ENCODE measurements around the gene SLC15A2.

SLC15A2 gene

GRCh38 chr3:121956363-121956762 lies 62.2 kb downstream of the SLC15A2 start:
- peaks cover 6% of the 10 kb centered on the region for H3K4me1 Mint-ChIP-seq (ENCODE audit: low read depth)
- peaks cover 8% of the 10 kb centered on the region for H3K36me3 Mint-ChIP-seq (ENCODE audit: low read depth)
- peaks cover 7% of the 10 kb centered on the region for H3K9me3 Mint-ChIP-seq
- no peak overlapping the region for H3K27ac Mint-ChIP-seq
- peaks cover 8% of the 10 kb centered on the region for H3K27me3 Mint-ChIP-seq
- H3K4me3 Mint-ChIP-seq, result no peak overlapping the region

- H3K4me1 Mint-ChIP-seq (ENCODE audit: low read depth), result peaks cover 6% of the 10 kb centered on the region
- H3K9me3 Mint-ChIP-seq, result no peaks in the 10 kb centered on the region
- no peaks in the 10 kb centered on the region for H3K36me3 Mint-ChIP-seq (ENCODE audit: low read depth)
- H3K27me3 Mint-ChIP-seq, result peaks cover 8% of the 10 kb centered on the region
- H3K4me3 Mint-ChIP-seq, result no peak overlapping the region
- H3K27ac Mint-ChIP-seq, result no peak overlapping the region
Observed at GRCh38 chr3:121957674-121958415, 63.6 kb downstream of the SLC15A2 start.

- no peaks in the 10 kb centered on the region for H3K36me3 Mint-ChIP-seq (ENCODE audit: low read depth)
- H3K27me3 Mint-ChIP-seq, result peaks cover 8% of the 10 kb centered on the region
- peaks cover 6% of the 10 kb centered on the region for H3K4me1 Mint-ChIP-seq (ENCODE audit: low read depth)
- no peak overlapping the region for H3K27ac Mint-ChIP-seq
- H3K9me3 Mint-ChIP-seq, result no peaks in the 10 kb centered on the region
- no peak overlapping the region for H3K4me3 Mint-ChIP-seq
Observed at GRCh38 chr3:121958801-121959200, 64.6 kb downstream of the SLC15A2 start.

GRCh38 chr3:121961283-121961682 lies 67.1 kb downstream of the SLC15A2 start:
- Mint-ChIP-seq H3K4me1 (ENCODE audit: low read depth) (peaks cover 6% of the 10 kb centered on the region), H3K27ac (no peak overlapping the region), H3K36me3 (ENCODE audit: low read depth) (no peaks in the 10 kb centered on the region), H3K9me3 (no peaks in the 10 kb centered on the region), H3K27me3 (peaks cover 13% of the 10 kb centered on the region), H3K4me3 (no peak overlapping the region)

GRCh38 chr3:121962443-121962842 lies 68.2 kb downstream of the SLC15A2 start:
- H3K27ac Mint-ChIP-seq, result no peak overlapping the region
- peaks cover 6% of the 10 kb centered on the region for H3K4me1 Mint-ChIP-seq (ENCODE audit: low read depth)
- H3K27me3 Mint-ChIP-seq, result peaks cover 15% of the 10 kb centered on the region

GRCh38 chr3:121963608-121964007 lies 69.4 kb downstream of the SLC15A2 start:
- Mint-ChIP-seq H3K4me1 (ENCODE audit: low read depth) (no peaks in the 10 kb centered on the region), H3K4me3 (no peak overlapping the region), H3K9me3 (no peaks in the 10 kb centered on the region), H3K27ac (no peak overlapping the region), H3K27me3 (peaks cover 15% of the 10 kb centered on the region), H3K36me3 (ENCODE audit: low read depth) (no peaks in the 10 kb centered on the region)

More at GRCh38 chr3:121962443-121962842, 68.2 kb downstream of the SLC15A2 start:
- Mint-ChIP-seq H3K9me3 (no peaks in the 10 kb centered on the region), H3K36me3 (ENCODE audit: low read depth) (no peaks in the 10 kb centered on the region), H3K4me3 (no peak overlapping the region)

- Mint-ChIP-seq H3K4me3 (no peak overlapping the region), H3K4me1 (ENCODE audit: low read depth) (peaks cover 7% of the 10 kb centered on the region), H3K27ac (no peak overlapping the region), H3K9me3 (no peaks in the 10 kb centered on the region), H3K36me3 (ENCODE audit: low read depth) (no peaks in the 10 kb centered on the region), H3K27me3 (peaks cover 7% of the 10 kb centered on the region)
Observed at GRCh38 chr3:121969631-121970030, 75.4 kb downstream of the SLC15A2 start.

GRCh38 chr3:121970047-121970446 lies 75.8 kb downstream of the SLC15A2 start:
- Mint-ChIP-seq H3K9me3 (no peaks in the 10 kb centered on the region), H3K36me3 (ENCODE audit: low read depth) (no peaks in the 10 kb centered on the region), H3K27ac (no peak overlapping the region), H3K4me1 (ENCODE audit: low read depth) (peaks cover 7% of the 10 kb centered on the region), H3K4me3 (no peak overlapping the region), H3K27me3 (peaks cover 7% of the 10 kb centered on the region)

GRCh38 chr3:121974601-121975111 lies 80.5 kb downstream of the SLC15A2 start:
- Mint-ChIP-seq H3K9me3 (peaks cover 7% of the 10 kb centered on the region), H3K36me3 (ENCODE audit: low read depth) (no peaks in the 10 kb centered on the region), H3K27me3 (peaks cover 6% of the 10 kb centered on the region), H3K4me3 (no peak overlapping the region), H3K27ac (no peak overlapping the region), H3K4me1 (ENCODE audit: low read depth) (peaks cover 4% of the 10 kb centered on the region)

GRCh38 chr3:121975702-121976302 lies 81.6 kb downstream of the SLC15A2 start:
- Mint-ChIP-seq H3K9me3 (peaks cover 7% of the 10 kb centered on the region), H3K36me3 (ENCODE audit: low read depth) (no peaks in the 10 kb centered on the region), H3K4me3 (no peak overlapping the region), H3K27ac (no peak overlapping the region), H3K27me3 (peaks cover 6% of the 10 kb centered on the region), H3K4me1 (ENCODE audit: low read depth) (peaks cover 5% of the 10 kb centered on the region)

GRCh38 chr3:121976727-121977126 lies 82.5 kb downstream of the SLC15A2 start:
- Mint-ChIP-seq H3K36me3 (ENCODE audit: low read depth) (no peaks in the 10 kb centered on the region), H3K27me3 (peaks cover 10% of the 10 kb centered on the region)

GRCh38 chr3:121979246-121979645 lies 85.0 kb downstream of the SLC15A2 start:
- no peak overlapping the region for H3K4me3 Mint-ChIP-seq
- peaks cover 17% of the 10 kb centered on the region for H3K27me3 Mint-ChIP-seq
- no peak overlapping the region for H3K27ac Mint-ChIP-seq
- H3K36me3 Mint-ChIP-seq (ENCODE audit: low read depth), result peaks cover 9% of the 10 kb centered on the region
- peaks cover 5% of the 10 kb centered on the region for H3K4me1 Mint-ChIP-seq (ENCODE audit: low read depth)
- H3K9me3 Mint-ChIP-seq, result peaks cover 18% of the 10 kb centered on the region

More at GRCh38 chr3:121976727-121977126, 82.5 kb downstream of the SLC15A2 start:
- Mint-ChIP-seq H3K4me3 (no peak overlapping the region), H3K9me3 (peaks cover 7% of the 10 kb centered on the region), H3K4me1 (ENCODE audit: low read depth) (peaks cover 5% of the 10 kb centered on the region), H3K27ac (no peak overlapping the region)

GRCh38 chr3:121979734-121980449 lies 85.7 kb downstream of the SLC15A2 start:
- peaks cover 12% of the 10 kb centered on the region for H3K36me3 Mint-ChIP-seq (ENCODE audit: low read depth)
- peaks cover 24% of the 10 kb centered on the region for H3K9me3 Mint-ChIP-seq
- H3K4me3 Mint-ChIP-seq, result no peak overlapping the region
- H3K27me3 Mint-ChIP-seq, result peaks cover 17% of the 10 kb centered on the region
- H3K4me1 Mint-ChIP-seq (ENCODE audit: low read depth), result peaks cover 5% of the 10 kb centered on the region
- H3K27ac Mint-ChIP-seq, result no peak overlapping the region

- Mint-ChIP-seq H3K9me3 (peaks cover 24% of the 10 kb centered on the region), H3K27me3 (peaks cover 17% of the 10 kb centered on the region), H3K4me3 (no peak overlapping the region), H3K36me3 (ENCODE audit: low read depth) (peaks cover 12% of the 10 kb centered on the region), H3K4me1 (ENCODE audit: low read depth) (peaks cover 5% of the 10 kb centered on the region), H3K27ac (no peak overlapping the region)
Observed at GRCh38 chr3:121980450-121980796, 86.2 kb downstream of the SLC15A2 start.

- H3K27ac Mint-ChIP-seq, result no peak overlapping the region
- peaks cover 24% of the 10 kb centered on the region for H3K9me3 Mint-ChIP-seq
- no peak overlapping the region for H3K4me3 Mint-ChIP-seq
- H3K27me3 Mint-ChIP-seq, result peaks cover 17% of the 10 kb centered on the region
- peaks cover 5% of the 10 kb centered on the region for H3K4me1 Mint-ChIP-seq (ENCODE audit: low read depth)
- H3K36me3 Mint-ChIP-seq (ENCODE audit: low read depth), result peaks cover 12% of the 10 kb centered on the region
Observed at GRCh38 chr3:121981473-121981872, 87.3 kb downstream of the SLC15A2 start.
